HFF-Myc (cell line): ENCODE data around the gene ABCB1.
"Not testable (repeated sequence)": the region's sequence is repeated elsewhere in the genome, so short reads cannot be mapped to it uniquely, and the experiment has no call there.

ENCODE experiments used
- DNase-seq: peaks from one replicate; pipeline ENCODE4 v3.0.0-alpha.2; 2011; ENCODE audit warnings: low read depth; ENCODE audit errors: extremely low read depth
- H3K4me3 ChIP-seq: replicated peaks from 2 replicates; pipeline ENCODE4 v1.5.1; 2011; ENCODE audit warnings: low read depth, mild to moderate bottlenecking, control low read depth, low read length
- CTCF ChIP-seq: IDR thresholded peaks from 2 replicates; pipeline ENCODE4 v1.5.1; 2012; ENCODE audit warnings: mild to moderate bottlenecking, low read depth, low read length, control low read depth; ENCODE audit errors: missing control alignments

The ABCB1 gene

GRCh38 chr7:87581723-87582122 is 19.0 kb downstream of the ABCB1 start:
- DNase-seq = no peak
- H3K4me3 ChIP-seq = no peak overlapping the region
- TF ChIP-seq CTCF = no peak

- no peak for TF ChIP-seq CTCF
- DNase-seq = no peak
- H3K4me3 ChIP-seq = no peak overlapping the region
Measured at GRCh38 chr7:87580636-87581035, 20.0 kb downstream of the ABCB1 start.

- DNase-seq = no peak
- no peak overlapping the region for H3K4me3 ChIP-seq
- no peak for TF ChIP-seq CTCF
Measured at GRCh38 chr7:87575521-87575920, 25.2 kb downstream of the ABCB1 start.

- no peak overlapping the region for H3K4me3 ChIP-seq
- DNase-seq = peak; percentile 3
- no peak for TF ChIP-seq CTCF
Measured at GRCh38 chr7:87574630-87575029, 26.1 kb downstream of the ABCB1 start.

GRCh38 chr7:87572513-87572912 is 28.2 kb downstream of the ABCB1 start:
- DNase-seq, H3K4me3 ChIP-seq: not testable (repeated sequence)

- DNase-seq = peak; percentile 7
- H3K4me3 ChIP-seq = no peak overlapping the region
- no peak for TF ChIP-seq CTCF
Measured at GRCh38 chr7:87570178-87570577, 30.5 kb downstream of the ABCB1 start.

- no peak for TF ChIP-seq CTCF
Measured at GRCh38 chr7:87567052-87567451, 33.6 kb downstream of the ABCB1 start.

More at GRCh38 chr7:87567052-87567451, 33.6 kb downstream of the ABCB1 start:
- H3K4me3 ChIP-seq = no peak overlapping the region
- no peak for DNase-seq
